ENCODE measurements around the gene PADI1. TPM values are rescaled to one million over a fixed set of nuclear protein-coding genes. Genes with fewer than 3 reads are reported as not detected.

Gene PADI1
- polyA plus RNA-seq, 1 donor = not detected

- no peak for DNase-seq
- Histone ChIP-seq H3K36me3 (ENCODE audit: control insufficient read depth, insufficient read depth, low read length) (no peaks in the 10 kb centered on the region), H3K27ac (ENCODE audit: low read length) (no peak overlapping the region), H3K27me3 (ENCODE audit: control insufficient read depth, insufficient read depth, low read length) (no peaks in the 10 kb centered on the region), H3K9me3 (ENCODE audit: control insufficient read depth, low read depth, low read length) (no peaks in the 10 kb centered on the region), H3K4me1 (ENCODE audit: control insufficient read depth, insufficient read depth, low read length) (no peaks in the 10 kb centered on the region), H3K4me3 (ENCODE audit: low read length) (no peak overlapping the region)
- WGBS (ENCODE audit: insufficient coverage, low lambda C conversion rate) = no CpG with 5 or more reads among the region's 15 CpGs
These were observed 14.6 kb upstream of the PADI1 start for GRCh38 chr1:17190010-17190995.

GRCh38 chr1:17191990-17192242, 13.0 kb upstream of the PADI1 start:
- H3K27ac ChIP-seq (ENCODE audit: low read length) = no peak overlapping the region
- H3K36me3 ChIP-seq (ENCODE audit: control insufficient read depth, insufficient read depth, low read length) = no peaks in the 10 kb centered on the region
- no peak overlapping the region for H3K4me3 ChIP-seq (ENCODE audit: low read length)
- 100% methylated on average over 1 of the region's 4 CpGs for WGBS (ENCODE audit: insufficient coverage, low lambda C conversion rate)
- H3K9me3 ChIP-seq (ENCODE audit: control insufficient read depth, low read depth, low read length) = no peaks in the 10 kb centered on the region
- H3K27me3 ChIP-seq (ENCODE audit: control insufficient read depth, insufficient read depth, low read length) = no peaks in the 10 kb centered on the region
- no peaks in the 10 kb centered on the region for H3K4me1 ChIP-seq (ENCODE audit: control insufficient read depth, insufficient read depth, low read length)
- no peak for DNase-seq

- no peak overlapping the region for H3K27ac ChIP-seq (ENCODE audit: low read length)
- H3K4me1 ChIP-seq (ENCODE audit: control insufficient read depth, insufficient read depth, low read length) = no peaks in the 10 kb centered on the region
- no CpG with 5 or more reads among the region's 13 CpGs for WGBS (ENCODE audit: insufficient coverage, low lambda C conversion rate)
- H3K27me3 ChIP-seq (ENCODE audit: control insufficient read depth, insufficient read depth, low read length) = no peaks in the 10 kb centered on the region
- no peak overlapping the region for H3K4me3 ChIP-seq (ENCODE audit: low read length)
- DNase-seq = no peak
- H3K9me3 ChIP-seq (ENCODE audit: control insufficient read depth, low read depth, low read length) = no peaks in the 10 kb centered on the region
- H3K36me3 ChIP-seq (ENCODE audit: control insufficient read depth, insufficient read depth, low read length) = no peaks in the 10 kb centered on the region
These were observed 12.3 kb upstream of the PADI1 start for GRCh38 chr1:17192394-17193221.

GRCh38 chr1:17193222-17194132, 11.5 kb upstream of the PADI1 start:
- Histone ChIP-seq H3K9me3 (ENCODE audit: control insufficient read depth, low read depth, low read length) (no peaks in the 10 kb centered on the region), H3K4me1 (ENCODE audit: control insufficient read depth, insufficient read depth, low read length) (no peaks in the 10 kb centered on the region), H3K36me3 (ENCODE audit: control insufficient read depth, insufficient read depth, low read length) (no peaks in the 10 kb centered on the region), H3K4me3 (ENCODE audit: low read length) (no peak overlapping the region), H3K27ac (ENCODE audit: low read length) (no peak overlapping the region), H3K27me3 (ENCODE audit: control insufficient read depth, insufficient read depth, low read length) (no peaks in the 10 kb centered on the region)
- DNase-seq = no peak
- WGBS (ENCODE audit: insufficient coverage, low lambda C conversion rate) = no CpG with 5 or more reads among the region's 17 CpGs

GRCh38 chr1:17194133-17194475, 10.8 kb upstream of the PADI1 start:
- no peak overlapping the region for H3K4me3 ChIP-seq (ENCODE audit: low read length)
- no peak overlapping the region for H3K27ac ChIP-seq (ENCODE audit: low read length)
- no peaks in the 10 kb centered on the region for H3K36me3 ChIP-seq (ENCODE audit: control insufficient read depth, insufficient read depth, low read length)
- DNase-seq = no peak
- no peaks in the 10 kb centered on the region for H3K27me3 ChIP-seq (ENCODE audit: control insufficient read depth, insufficient read depth, low read length)
- WGBS (ENCODE audit: insufficient coverage, low lambda C conversion rate) = 71% methylated on average over 1 of the region's 3 CpGs
- H3K4me1 ChIP-seq (ENCODE audit: control insufficient read depth, insufficient read depth, low read length) = no peaks in the 10 kb centered on the region
- no peaks in the 10 kb centered on the region for H3K9me3 ChIP-seq (ENCODE audit: control insufficient read depth, low read depth, low read length)

- no peak overlapping the region for H3K4me3 ChIP-seq (ENCODE audit: low read length)
- H3K27ac ChIP-seq (ENCODE audit: low read length) = no peak overlapping the region
- no peaks in the 10 kb centered on the region for H3K4me1 ChIP-seq (ENCODE audit: control insufficient read depth, insufficient read depth, low read length)
- no peaks in the 10 kb centered on the region for H3K9me3 ChIP-seq (ENCODE audit: control insufficient read depth, low read depth, low read length)
- no peaks in the 10 kb centered on the region for H3K36me3 ChIP-seq (ENCODE audit: control insufficient read depth, insufficient read depth, low read length)
- no peak for DNase-seq
- H3K27me3 ChIP-seq (ENCODE audit: control insufficient read depth, insufficient read depth, low read length) = no peaks in the 10 kb centered on the region
- 57% methylated on average over 1 of the region's 8 CpGs for WGBS (ENCODE audit: insufficient coverage, low lambda C conversion rate)
These were observed 10.1 kb upstream of the PADI1 start for GRCh38 chr1:17194615-17195528.

- no peak for DNase-seq
- no peaks in the 10 kb centered on the region for H3K4me1 ChIP-seq (ENCODE audit: control insufficient read depth, insufficient read depth, low read length)
- no CpG with 5 or more reads among the region's 3 CpGs for WGBS (ENCODE audit: insufficient coverage, low lambda C conversion rate)
- H3K27me3 ChIP-seq (ENCODE audit: control insufficient read depth, insufficient read depth, low read length) = no peaks in the 10 kb centered on the region
- no peak overlapping the region for H3K4me3 ChIP-seq (ENCODE audit: low read length)
- no peaks in the 10 kb centered on the region for H3K9me3 ChIP-seq (ENCODE audit: control insufficient read depth, low read depth, low read length)
- H3K36me3 ChIP-seq (ENCODE audit: control insufficient read depth, insufficient read depth, low read length) = no peaks in the 10 kb centered on the region
- H3K27ac ChIP-seq (ENCODE audit: low read length) = no peak overlapping the region
These were observed 9.2 kb upstream of the PADI1 start for GRCh38 chr1:17195731-17196130.

- Histone ChIP-seq H3K4me1 (ENCODE audit: control insufficient read depth, insufficient read depth, low read length) (peaks cover 2% of the 10 kb centered on the region), H3K36me3 (ENCODE audit: control insufficient read depth, insufficient read depth, low read length) (no peaks in the 10 kb centered on the region), H3K27ac (ENCODE audit: low read length) (no peak overlapping the region), H3K9me3 (ENCODE audit: control insufficient read depth, low read depth, low read length) (no peaks in the 10 kb centered on the region), H3K4me3 (ENCODE audit: low read length) (no peak overlapping the region), H3K27me3 (ENCODE audit: control insufficient read depth, insufficient read depth, low read length) (no peaks in the 10 kb centered on the region)
- no peak for DNase-seq
- 100% methylated on average over 3 of the region's 13 CpGs for WGBS (ENCODE audit: insufficient coverage, low lambda C conversion rate)
These were observed 8.3 kb upstream of the PADI1 start for GRCh38 chr1:17196496-17197185.

GRCh38 chr1:17197696-17198095, 7.2 kb upstream of the PADI1 start:
- peaks cover 4% of the 10 kb centered on the region for H3K4me1 ChIP-seq (ENCODE audit: control insufficient read depth, insufficient read depth, low read length)
- H3K27me3 ChIP-seq (ENCODE audit: control insufficient read depth, insufficient read depth, low read length) = no peaks in the 10 kb centered on the region
- DNase-seq = no peak
- H3K4me3 ChIP-seq (ENCODE audit: low read length) = no peak overlapping the region
- no peaks in the 10 kb centered on the region for H3K36me3 ChIP-seq (ENCODE audit: control insufficient read depth, insufficient read depth, low read length)
- no peaks in the 10 kb centered on the region for H3K9me3 ChIP-seq (ENCODE audit: control insufficient read depth, low read depth, low read length)
- WGBS (ENCODE audit: insufficient coverage, low lambda C conversion rate) = no CpG with 5 or more reads among the region's 7 CpGs
- no peak overlapping the region for H3K27ac ChIP-seq (ENCODE audit: low read length)
